Liver (tissue), 9 donors: ENCODE measurements around the gene NOL4. TPM values are rescaled to one million over a fixed set of nuclear protein-coding genes. Genes with fewer than 3 reads are reported as not detected.
"Not testable (repeated sequence)": the region's sequence is repeated elsewhere in the genome, so short reads cannot be mapped to it uniquely, and the experiment has no call there.

ENCODE experiments used
- DNase-seq: peaks from one replicate; pipeline ENCODE4 v3.0.0-alpha.2; 2017; ENCODE audit warnings: low spot score
- H3K27ac ChIP-seq, 2 donors: one replicate each; pipeline ENCODE4 v1.7.0; 2013; ENCODE audit warnings: inconsistent platforms in 2 of 2, low read length in 2 of 2, control low read depth in 1 of 2, low read depth in 1 of 2, mild to moderate bottlenecking in 1 of 2
- H3K27me3 ChIP-seq, 4 donors: one replicate each; pipeline versions ENCODE4 v1.6.1 to v1.7.0; 2013; ENCODE audit warnings: low read length in 3 of 4, inconsistent platforms in 1 of 4, mild to moderate bottlenecking in 1 of 4, moderate library complexity in 1 of 4; ENCODE audit not compliant: control insufficient read depth in 4 of 4, insufficient read depth in 4 of 4
- H3K36me3 ChIP-seq, 4 donors: one replicate each; pipeline versions ENCODE4 v1.6.1 to v1.7.0; 2013; ENCODE audit warnings: low read length in 3 of 4, mild to moderate bottlenecking in 3 of 4, low read depth in 1 of 4, moderate library complexity in 1 of 4; ENCODE audit not compliant: control insufficient read depth in 4 of 4, insufficient read depth in 3 of 4
- H3K4me1 ChIP-seq, 4 donors: one replicate each; pipeline versions ENCODE4 v1.6.1 to v1.7.0; 2013; ENCODE audit warnings: low read length in 3 of 4, mild to moderate bottlenecking in 3 of 4, moderate library complexity in 1 of 4; ENCODE audit not compliant: control insufficient read depth in 4 of 4, insufficient read depth in 4 of 4
- H3K4me3 ChIP-seq, 3 donors: one replicate each; pipeline versions ENCODE4 v1.6.1 to v1.7.0; 2013; ENCODE audit warnings: low read length in 3 of 3, control low read depth in 1 of 3, low read depth in 1 of 3, mild to moderate bottlenecking in 1 of 3
- H3K9ac ChIP-seq, 2 donors: one replicate each; pipeline ENCODE4 v1.7.0; 2013; ENCODE audit warnings: low read length in 2 of 2, mild to moderate bottlenecking in 2 of 2, moderate library complexity in 2 of 2, control low read depth in 1 of 2, low read depth in 1 of 2
- H3K9me3 ChIP-seq, 4 donors: one replicate each; pipeline versions ENCODE4 v1.6.1 to v1.7.0; 2013; ENCODE audit warnings: low read length in 3 of 4; ENCODE audit not compliant: control insufficient read depth in 4 of 4
- EGR1 ChIP-seq, 2 donors: IDR thresholded peaks; 2 replicates each; pipeline ENCODE4 v1.6.1; 2016 to 2018; ENCODE audit warnings: antibody characterized with exemption in 2 of 2, low read depth in 2 of 2
- FOXA2 ChIP-seq: IDR thresholded peaks from 2 replicates; pipeline ENCODE4 v1.6.1; 2016; ENCODE audit warnings: antibody characterized with exemption
- GABPA ChIP-seq, 2 donors: IDR thresholded peaks in 1 of 2; conservative IDR thresholded peaks in 1 of 2; 2 replicates each; pipeline ENCODE4 v1.6.1; 2016; ENCODE audit warnings: antibody characterized with exemption in 2 of 2, mild to moderate bottlenecking in 1 of 2, moderate library complexity in 1 of 2
- HNF4A ChIP-seq, 2 donors: conservative IDR thresholded peaks; 2 replicates each; pipeline ENCODE4 v1.6.1; 2016; ENCODE audit warnings: antibody characterized with exemption in 2 of 2, mild to moderate bottlenecking in 2 of 2
- JUND ChIP-seq, 2 donors: IDR thresholded peaks; 2 replicates each; pipeline ENCODE4 v1.6.1; 2016; ENCODE audit warnings: antibody characterized with exemption in 2 of 2
- RAD21 ChIP-seq, 2 donors: IDR thresholded peaks; 2 replicates each; pipeline ENCODE4 v1.6.1; 2016; ENCODE audit warnings: antibody characterized with exemption in 2 of 2, mild to moderate bottlenecking in 2 of 2
- RXRA ChIP-seq, 2 donors: IDR thresholded peaks; 2 replicates each; pipeline ENCODE4 v1.6.1; 2017 to 2018; ENCODE audit warnings: antibody characterized with exemption in 2 of 2, mild to moderate bottlenecking in 1 of 2
- SP1 ChIP-seq: IDR thresholded peaks from 2 replicates; pipeline ENCODE4 v1.6.1; 2018; ENCODE audit warnings: antibody characterized with exemption, mild to moderate bottlenecking
- ZBTB33 ChIP-seq: IDR thresholded peaks from 2 replicates; pipeline ENCODE4 v1.6.1; 2016; ENCODE audit warnings: antibody characterized with exemption
- WGBS: extraction: QIAGEN DNeasy Blood & Tissue Kit; methylation state at CpG from one replicate; pipeline ENCODE4 v1.1.7; 2013; 5-methylcytosine and 5-hydroxymethylcytosine counted together
- polyA plus RNA-seq, 2 donors: library from polyadenylated mRNA; stranded (reverse) in 1 of 2; unstranded in 1 of 2; fragments of 200-250 nt in 1 of 2; fragments of >200 nt in 1 of 2; fragmentation: Nextera tagmentation in 1 of 2; extraction: Ambion mirVana in 1 of 2; gene quantifications; one replicate each; pipeline versions ENCODE4 v1.2.1 to v1.2.3, GENCODE V29; 2013 to 2015
- total RNA-seq, 2 donors: library from RNA; depleted of rRNA; stranded (reverse); fragments of >200 nt; gene quantifications; one replicate each; pipeline ENCODE4 v1.2.3, GENCODE V29; 2014
- TF ChIP-seq, protein P1 (sequence below): IDR thresholded peaks from 2 replicates; pipeline ENCODE4 v1.6.1; 2016; ENCODE audit warnings: antibody characterized with exemption
- TF ChIP-seq, protein P2 (sequence below): fragments of 150-350 bp; IDR thresholded peaks from 2 replicates; pipeline ENCODE4 v1.5.1; 2017; ENCODE audit warnings: improper control_type of control experiment, low read depth, low read length; ENCODE audit not compliant: missing input control
- donor health status: healthy.
- donor health status: healthy.
- donor health status: healthy.
- donor health status: healthy.
- donor health status: healthy.

The NOL4 gene
- total RNA-seq, result under 1 TPM; 0.17 to 0.65 TPM
- polyA plus RNA-seq, result under 1 TPM; 0.03 to 0.15 TPM

DNA sequence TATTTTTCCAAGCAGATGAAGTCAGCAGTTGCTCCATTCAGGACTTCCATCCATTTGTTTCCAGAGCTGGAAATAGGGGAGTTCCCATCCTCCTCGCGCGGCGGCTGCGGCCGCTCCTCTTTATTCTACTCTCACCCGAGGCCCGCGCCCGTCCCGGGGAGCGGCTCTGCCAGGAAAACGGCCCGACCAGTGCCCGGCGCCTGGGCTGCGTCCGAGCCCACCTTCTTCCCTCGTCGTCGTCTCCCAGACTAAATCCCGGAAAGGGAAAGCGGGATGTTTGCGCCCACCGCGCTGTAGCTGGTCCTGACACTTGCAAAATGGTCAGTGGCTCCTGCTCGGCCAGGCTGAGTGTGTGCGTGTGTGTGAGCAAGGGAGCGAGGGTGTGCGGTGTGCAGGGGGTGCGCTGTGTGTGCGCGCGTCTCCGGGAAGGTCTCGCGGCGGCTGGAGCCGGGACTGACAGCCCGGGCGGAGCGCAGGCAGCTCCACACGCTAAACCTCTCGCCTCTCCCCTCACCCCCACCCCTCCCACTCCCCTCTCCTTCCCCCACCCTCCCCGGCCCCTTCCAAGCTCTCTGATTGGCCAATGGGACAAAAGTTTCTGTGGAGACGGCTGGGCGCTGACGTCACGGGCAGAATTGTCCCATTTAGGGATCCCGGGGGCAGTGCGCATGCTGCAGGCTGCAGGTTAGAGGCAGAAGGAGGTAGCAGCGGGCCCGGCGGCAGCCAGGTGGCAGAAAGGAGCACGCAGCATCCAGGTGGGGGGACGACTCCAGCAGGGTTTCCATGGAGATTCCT lies at the start of gene NOL4:
TSS of gene NOL4 (minus strand) at position 491 of the 795 bp plus-strand sequence. CDS start 1,660 bp downstream, outside the sequence.
- no peak within 1 kb of the TSS for H3K27ac ChIP-seq
- peak within 1 kb of the TSS; percentile 42 to 59 (median 46) for H3K4me3 ChIP-seq
- H3K4me1 ChIP-seq, result peaks cover 8 to 33% (median 31%) of the 10 kb centered on the region in 4 donors
- H3K9ac ChIP-seq, result no peak within 1 kb of the TSS
- H3K9me3 ChIP-seq, result no peaks in the 10 kb centered on the region
- peaks cover 0 to 11% (median 5%) of the 10 kb centered on the region in 4 donors for H3K27me3 ChIP-seq
- TF ChIP-seq, protein P1, sequence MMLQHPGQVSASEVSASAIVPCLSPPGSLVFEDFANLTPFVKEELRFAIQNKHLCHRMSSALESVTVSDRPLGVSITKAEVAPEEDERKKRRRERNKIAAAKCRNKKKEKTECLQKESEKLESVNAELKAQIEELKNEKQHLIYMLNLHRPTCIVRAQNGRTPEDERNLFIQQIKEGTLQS, result no peak
- TF ChIP-seq RAD21 (IDR thresholded peaks at IDR 0.05), result no peak
- no peak for TF ChIP-seq FOXA2
- no peak for TF ChIP-seq SP1
- TF ChIP-seq, protein P2, sequence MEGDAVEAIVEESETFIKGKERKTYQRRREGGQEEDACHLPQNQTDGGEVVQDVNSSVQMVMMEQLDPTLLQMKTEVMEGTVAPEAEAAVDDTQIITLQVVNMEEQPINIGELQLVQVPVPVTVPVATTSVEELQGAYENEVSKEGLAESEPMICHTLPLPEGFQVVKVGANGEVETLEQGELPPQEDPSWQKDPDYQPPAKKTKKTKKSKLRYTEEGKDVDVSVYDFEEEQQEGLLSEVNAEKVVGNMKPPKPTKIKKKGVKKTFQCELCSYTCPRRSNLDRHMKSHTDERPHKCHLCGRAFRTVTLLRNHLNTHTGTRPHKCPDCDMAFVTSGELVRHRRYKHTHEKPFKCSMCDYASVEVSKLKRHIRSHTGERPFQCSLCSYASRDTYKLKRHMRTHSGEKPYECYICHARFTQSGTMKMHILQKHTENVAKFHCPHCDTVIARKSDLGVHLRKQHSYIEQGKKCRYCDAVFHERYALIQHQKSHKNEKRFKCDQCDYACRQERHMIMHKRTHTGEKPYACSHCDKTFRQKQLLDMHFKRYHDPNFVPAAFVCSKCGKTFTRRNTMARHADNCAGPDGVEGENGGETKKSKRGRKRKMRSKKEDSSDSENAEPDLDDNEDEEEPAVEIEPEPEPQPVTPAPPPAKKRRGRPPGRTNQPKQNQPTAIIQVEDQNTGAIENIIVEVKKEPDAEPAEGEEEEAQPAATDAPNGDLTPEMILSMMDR, result peak; percentile 5
- no peak for TF ChIP-seq HNF4A (conservative IDR thresholded peaks at IDR 0.05)
- no peak for TF ChIP-seq JUND (IDR thresholded peaks at IDR 0.05)
- no peak for TF ChIP-seq GABPA (IDR thresholded peaks at IDR 0.05 in 1 of 2, conservative IDR thresholded peaks at IDR 0.05 in 1 of 2)
- WGBS, result 2% methylated on average over 56 of the region's 56 CpGs
- no peak for DNase-seq
- H3K36me3 ChIP-seq, result no peaks in the 10 kb centered on the region

GRCh38 chr18:34266029-34266428 lies 41.3 kb upstream of the NOL4 start:
- not testable (repeated sequence) for H3K4me3 ChIP-seq, H3K9ac ChIP-seq, H3K4me1 ChIP-seq, DNase-seq, H3K36me3 ChIP-seq, H3K27ac ChIP-seq, H3K9me3 ChIP-seq, H3K27me3 ChIP-seq
- 81% methylated on average over 2 of the region's 2 CpGs for WGBS

DNA sequence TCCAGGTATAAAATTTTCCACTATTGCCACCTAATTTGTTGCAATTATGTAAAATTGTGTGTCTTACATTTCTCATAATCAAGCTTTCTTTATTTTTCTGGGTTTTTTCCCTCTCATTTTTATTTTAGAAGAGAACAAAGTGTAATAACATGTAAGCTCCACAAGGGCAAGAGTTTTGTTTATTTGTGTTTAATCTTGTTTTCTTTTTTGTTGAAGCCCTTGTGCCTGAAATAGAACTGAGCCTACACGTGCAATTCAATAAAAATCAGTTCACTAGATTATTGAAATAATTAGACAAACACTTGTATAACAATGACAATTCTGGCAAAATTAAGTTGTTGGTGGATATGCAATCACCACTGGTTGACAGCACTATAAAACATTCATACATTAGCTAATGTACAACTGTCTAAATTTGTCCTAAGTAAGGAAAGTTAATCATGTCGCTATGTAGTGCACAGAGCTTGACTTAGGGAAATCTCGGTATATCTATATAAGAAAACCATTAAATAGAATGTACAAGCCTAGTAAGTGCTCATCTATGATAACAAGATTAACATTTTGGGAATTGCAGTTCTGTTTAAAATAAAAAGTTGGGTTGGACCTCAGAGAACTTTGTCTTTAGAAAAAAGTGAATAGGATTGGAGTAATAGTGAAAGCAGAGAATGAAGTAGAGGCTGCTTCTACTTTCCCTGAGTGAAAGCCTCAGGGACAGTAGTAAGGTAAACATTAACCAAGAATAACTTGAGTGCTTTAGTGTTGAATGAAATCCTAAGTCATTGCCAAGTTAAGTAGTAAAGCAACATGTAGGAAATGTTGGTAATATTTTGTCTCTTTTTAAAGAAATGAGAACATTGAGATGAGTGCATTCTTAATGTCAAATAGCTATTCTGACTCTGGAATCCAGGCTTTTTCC lies 37.4 kb upstream of the NOL4 start:
- H3K9ac ChIP-seq, result no peak overlapping the region
- no peak overlapping the region for H3K4me3 ChIP-seq
- DNase-seq, result no peak
- H3K4me1 ChIP-seq, result no peaks in the 10 kb centered on the region
- peaks cover 0 to 2% (median 0%) of the 10 kb centered on the region in 4 donors for H3K9me3 ChIP-seq
- H3K27me3 ChIP-seq, result no peaks in the 10 kb centered on the region
- H3K36me3 ChIP-seq, result no peaks in the 10 kb centered on the region
- TF ChIP-seq EGR1 (IDR thresholded peaks at IDR 0.05; ENCODE audit: low read depth in 2 of 2), result no peak
- no peak for TF ChIP-seq ZBTB33
- TF ChIP-seq, protein P1, result no peak
- no peak for TF ChIP-seq RXRA (IDR thresholded peaks at IDR 0.05)
- TF ChIP-seq HNF4A (conservative IDR thresholded peaks at IDR 0.05), result no peak
- no peak overlapping the region for H3K27ac ChIP-seq
- 68% methylated on average over 3 of the region's 3 CpGs for WGBS
